Embryonic facial prominence (tissue), 1 donor: Measurements from ENCODE around the gene KMT5B.
A peak's percentile ranks its signal among the peaks of the same experiment; 100 is the strongest.

Experiments
- DNase-seq: peaks from one replicate; pipeline ENCODE4 v3.0.0-alpha.2; 2016; ENCODE audit errors: extremely low spot score

Gene KMT5B

DNA sequence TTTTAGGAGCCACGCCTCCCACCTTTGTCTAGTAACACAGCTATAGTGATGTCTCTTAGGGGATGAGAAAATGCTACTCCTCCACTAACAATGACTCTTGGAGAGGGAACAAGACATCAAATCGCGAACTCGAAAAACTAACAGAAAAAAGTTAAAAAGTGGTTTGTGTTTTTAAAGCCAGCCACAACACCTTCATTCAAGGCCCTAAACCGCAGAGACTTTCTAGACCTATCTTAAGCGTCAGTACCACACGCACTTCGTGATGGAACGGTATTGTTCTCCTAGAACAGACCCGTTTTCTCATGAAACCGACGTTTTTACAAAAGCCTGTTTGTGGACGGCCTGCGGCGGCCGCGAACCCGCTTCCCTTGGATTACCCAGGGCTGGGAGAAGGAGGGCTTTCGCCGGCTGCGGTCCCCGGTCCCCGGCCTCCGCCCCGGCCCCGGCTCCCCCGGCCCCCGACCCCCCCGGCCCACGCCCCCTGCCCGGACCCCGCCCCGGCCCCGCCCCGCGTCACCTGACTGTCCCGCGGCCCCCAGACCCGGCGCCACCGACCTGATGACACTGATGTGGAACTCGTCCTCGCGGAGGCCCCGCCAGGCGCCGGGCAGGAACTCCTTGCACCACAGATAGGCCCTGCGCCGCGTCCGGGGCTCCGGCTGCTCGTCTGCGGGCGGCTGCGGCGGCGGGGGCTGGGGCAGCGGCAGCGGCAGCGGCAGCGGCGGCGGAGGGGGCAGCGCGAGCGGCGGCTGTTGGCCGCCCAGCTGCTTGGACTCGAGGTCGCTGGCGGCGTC lies 92.6 kb downstream of the KMT5B start:
- no peak for DNase-seq

DNA sequence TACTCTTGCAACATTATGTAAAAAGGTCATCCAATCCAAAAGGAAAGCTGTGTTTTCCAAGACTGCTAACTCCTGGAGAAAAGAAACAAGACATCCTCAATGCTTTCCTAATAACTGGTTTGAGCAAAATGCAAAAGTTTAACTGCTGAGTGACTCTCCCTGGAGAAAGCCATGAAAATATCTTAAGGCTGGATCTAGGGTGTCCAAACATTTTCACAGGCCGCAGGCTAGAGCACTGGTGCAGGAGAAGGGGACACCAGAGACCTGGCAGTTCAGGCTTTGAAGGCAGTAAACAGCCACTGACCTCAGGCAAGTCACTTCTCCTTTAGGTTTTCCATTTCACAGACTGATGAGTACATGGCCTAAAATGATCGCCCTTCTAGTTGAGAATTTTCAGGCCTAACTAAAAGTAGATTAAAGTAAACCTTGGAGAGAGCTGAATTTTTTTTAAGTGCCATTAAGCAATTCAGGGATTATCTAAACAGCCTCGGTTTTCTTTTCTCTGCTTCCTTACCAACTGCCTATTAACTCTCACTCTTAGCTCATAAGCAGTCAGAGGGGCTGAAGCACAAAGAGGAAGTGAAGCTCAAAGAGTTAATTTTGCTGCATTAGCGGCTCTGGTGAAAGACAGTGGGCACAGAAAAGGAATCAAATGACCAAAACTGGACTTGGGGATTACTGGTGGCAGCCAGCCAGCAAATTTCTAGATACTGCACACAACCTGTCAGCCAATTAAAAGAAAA lies 94.2 kb downstream of the KMT5B start:
- no peak for DNase-seq

DNA sequence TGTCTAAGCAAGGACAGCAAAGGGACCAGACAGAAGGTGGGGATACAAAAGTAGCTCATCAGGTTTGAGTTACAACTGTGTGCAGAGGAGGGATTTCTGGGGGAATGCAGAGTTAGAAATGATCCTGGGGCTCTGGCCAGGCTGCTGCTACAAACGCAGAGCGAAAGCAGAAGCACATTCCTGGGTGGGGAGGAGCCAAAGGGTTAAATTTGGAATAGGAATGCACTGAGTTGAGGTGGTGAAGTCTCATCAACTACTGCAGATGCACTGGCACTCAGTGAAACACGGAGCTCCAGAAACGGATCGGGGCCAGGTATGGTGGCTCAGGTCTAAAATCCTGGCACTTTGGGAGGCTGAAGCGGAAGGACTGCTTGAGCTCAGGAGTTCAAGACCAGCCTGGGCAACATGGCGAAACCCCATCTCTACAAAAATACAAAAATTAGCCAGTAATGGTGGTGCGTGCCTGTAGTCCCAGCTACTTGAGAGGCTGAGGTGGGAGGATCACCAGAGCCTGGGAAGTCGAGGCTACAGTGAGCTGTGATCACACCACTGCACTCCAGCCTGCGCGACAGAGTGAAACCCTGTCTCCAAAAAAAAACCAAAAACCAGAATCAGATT lies 95.1 kb downstream of the KMT5B start:
- DNase-seq: peak; percentile 43

DNA sequence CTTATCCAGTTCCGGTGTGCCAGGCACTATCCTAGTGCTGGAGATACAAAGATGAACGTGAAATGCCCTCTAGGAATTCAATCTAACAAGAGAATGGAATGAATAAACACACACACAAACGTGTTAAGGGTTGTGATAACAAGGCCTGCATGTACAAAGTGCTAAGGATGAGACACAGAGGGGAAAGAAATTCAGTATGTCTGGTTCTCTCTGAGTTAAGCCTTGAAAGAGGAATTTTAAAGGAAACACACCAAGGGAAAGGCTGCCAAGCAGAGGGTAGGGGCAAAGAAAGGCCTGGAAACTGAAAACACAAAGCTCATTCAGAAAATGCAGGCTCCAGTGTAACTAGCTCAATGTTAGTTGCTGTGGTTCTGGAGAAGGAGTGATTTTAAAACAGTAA lies 96.1 kb downstream of the KMT5B start:
- no peak for DNase-seq

DNA sequence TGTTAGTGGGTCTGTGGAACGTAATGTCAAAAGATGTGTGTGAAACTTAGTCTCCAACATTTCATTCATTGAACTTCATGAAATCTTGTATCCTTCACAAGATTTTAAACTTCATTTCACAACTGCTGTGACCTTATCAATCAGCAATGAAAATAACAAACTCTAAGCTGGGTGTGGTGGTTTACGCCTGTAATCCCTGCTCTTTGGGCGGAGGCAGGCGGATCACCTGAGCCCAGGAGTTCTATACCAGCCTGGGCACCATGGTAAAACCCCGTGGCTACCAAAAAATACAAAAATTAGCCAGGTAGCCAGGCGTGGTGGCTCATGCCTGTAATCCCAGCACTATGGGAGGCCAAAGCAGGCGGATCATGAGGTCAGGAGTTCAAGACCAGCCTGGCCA lies 97.0 kb downstream of the KMT5B start:
- no peak for DNase-seq

DNA sequence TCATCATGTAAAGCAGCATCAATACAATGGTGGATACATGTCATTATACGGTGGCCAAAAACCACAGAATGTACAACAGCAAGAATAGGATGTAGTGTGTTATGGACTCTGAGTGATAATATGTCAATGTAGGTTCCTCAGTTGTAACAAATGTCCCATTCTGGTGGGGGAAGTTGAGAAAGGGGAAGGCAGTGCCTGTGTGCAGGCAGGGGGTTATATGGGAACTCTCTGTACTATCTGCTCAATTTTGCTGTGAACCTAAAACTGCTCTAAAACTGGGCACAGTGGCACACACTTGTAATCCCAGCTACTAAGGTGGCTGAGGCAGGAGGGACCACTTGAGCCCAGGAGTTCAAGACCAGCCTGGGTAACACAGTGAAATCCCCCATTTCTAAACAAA lies 97.8 kb downstream of the KMT5B start:
- DNase-seq: no peak

DNA sequence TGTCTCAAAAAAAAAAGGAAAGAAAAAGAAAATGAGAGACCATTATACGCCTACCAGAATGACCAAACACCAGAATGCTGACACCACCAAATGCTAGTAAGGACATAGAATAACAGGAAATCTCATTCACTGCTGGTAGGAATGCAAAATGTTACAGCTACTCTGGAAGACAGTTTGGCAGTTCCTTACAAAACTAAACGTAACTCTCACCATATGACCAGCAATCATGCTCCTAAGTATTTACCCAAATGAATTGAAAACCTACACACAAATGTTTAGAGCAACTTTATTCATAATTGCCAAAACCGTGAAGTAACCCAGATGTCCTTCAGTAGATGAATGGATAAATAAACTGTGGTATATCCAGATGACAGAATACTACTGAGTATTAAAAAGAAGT lies 99.1 kb downstream of the KMT5B start:
- DNase-seq: no peak

DNA sequence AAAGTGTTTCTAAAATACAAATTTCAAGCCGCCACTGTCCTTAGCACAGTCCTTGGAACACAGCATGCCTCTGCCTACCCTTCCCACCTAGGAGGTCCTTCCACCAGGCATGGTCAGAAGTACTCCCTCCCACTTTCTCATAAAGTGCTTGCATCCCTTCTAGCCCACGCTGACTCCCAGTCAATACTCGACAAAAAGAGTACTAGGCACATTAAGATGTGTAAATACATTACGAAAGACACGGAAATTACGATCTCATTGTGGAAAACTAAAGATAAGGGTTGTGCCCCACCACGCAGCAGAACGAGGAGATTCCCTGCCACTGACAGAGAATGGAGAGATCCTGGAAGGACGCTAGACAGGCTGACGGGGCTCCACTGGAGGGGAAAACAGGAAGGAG lies 105.4 kb downstream of the KMT5B start:
- no peak for DNase-seq

DNA sequence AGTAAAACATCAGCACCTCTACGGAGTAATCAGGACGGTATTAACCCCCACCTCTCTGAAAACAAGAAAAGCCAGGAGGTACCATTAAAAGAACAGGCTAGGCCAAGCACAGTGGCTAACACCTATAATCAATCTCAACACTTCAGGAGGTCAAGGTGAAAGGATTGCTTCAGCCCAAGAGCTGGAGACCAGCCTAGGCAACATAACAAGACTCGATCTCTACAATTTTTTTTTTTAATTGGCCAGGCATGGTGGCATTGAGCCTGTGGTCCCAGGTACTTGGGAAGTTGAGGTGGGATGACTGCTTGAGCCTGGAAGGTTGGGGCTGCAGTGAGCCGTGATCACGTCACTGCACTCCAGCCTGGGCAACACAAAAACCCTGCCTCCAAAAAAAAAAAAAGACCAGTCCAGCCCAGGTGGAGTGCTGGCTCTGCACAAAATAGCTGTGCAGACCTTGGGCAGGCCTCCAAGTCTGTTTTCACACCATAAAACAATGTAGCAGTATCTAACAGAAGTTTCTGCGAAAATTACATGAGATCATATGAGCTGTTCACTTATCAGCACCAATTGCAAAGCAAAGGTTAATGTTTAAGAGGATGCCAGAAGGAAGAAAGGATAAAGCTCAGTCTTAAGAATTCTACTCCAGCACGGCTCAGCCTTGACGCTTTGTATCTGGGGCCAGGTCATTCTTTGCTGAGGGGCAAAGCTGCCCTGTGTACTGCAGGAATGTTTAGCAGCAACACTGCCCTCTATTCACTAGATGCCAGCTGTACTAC lies 106.7 kb downstream of the KMT5B start:
- DNase-seq: no peak
